Hematopoietic multipotent progenitor cell treated with erythropoietin and hydrocortisone succinate and interleukin-3 and kit ligand, for 15 days (in vitro differentiated cells): ENCODE results near the gene FAM228A.

ENCODE experiments used
- DNase-seq: peaks from one replicate; pipeline ENCODE4 v3.0.0-alpha.2; 2015; ENCODE audit warnings: low spot score

FAM228A gene

GRCh38 chr2:24225499-24226242, 50.8 kb downstream of the FAM228A start:
- no peak for DNase-seq

GRCh38 chr2:24228470-24228869, 53.6 kb downstream of the FAM228A start:
- DNase-seq, result no peak

- DNase-seq, result no peak
These were observed 56.6 kb downstream of the FAM228A start for GRCh38 chr2:24231461-24231881.

- DNase-seq, result no peak
These were observed 58.5 kb downstream of the FAM228A start for GRCh38 chr2:24233321-24233720.

GRCh38 chr2:24237313-24237712, 62.5 kb downstream of the FAM228A start:
- DNase-seq, result no peak

- no peak for DNase-seq
These were observed 63.3 kb downstream of the FAM228A start for GRCh38 chr2:24238158-24238557.

- no peak for DNase-seq
These were observed 64.7 kb downstream of the FAM228A start for GRCh38 chr2:24239553-24239952.
